Esophagus muscularis mucosa (tissue), 4 donors: Measurements from ENCODE around the gene BSND. TPM values are rescaled to one million over a fixed set of nuclear protein-coding genes. Genes with fewer than 3 reads are reported as not detected.

Source experiments
- DNase-seq: peaks from one replicate; pipeline ENCODE4 v3.0.0-alpha.2; 2017; ENCODE audit errors: extremely low spot score
- H3K27ac ChIP-seq, 4 donors: fragments of 200-600 bp; sonication (generic); replicated peaks in 1 of 4; 1 replicate in 3 of 4; 2 replicates in 1 of 4; pipeline ENCODE4 v1.5.1; 2016 to 2019; ENCODE audit warnings: mild to moderate bottlenecking in 1 of 4
- H3K27me3 ChIP-seq, 4 donors: fragments of 200-600 bp; sonication (generic); one replicate each; pipeline versions ENCODE4 v1.5.1 to v1.6.0; 2016 to 2019
- H3K36me3 ChIP-seq, 4 donors: fragments of 200-600 bp; sonication (generic); one replicate each; pipeline ENCODE4 v1.5.1; 2016 to 2019
- H3K4me1 ChIP-seq, 4 donors: fragments of 200-600 bp; sonication (generic); one replicate each; pipeline ENCODE4 v1.5.1; 2016 to 2019
- H3K4me3 ChIP-seq, 4 donors: fragments of 200-600 bp; sonication (generic); 1 replicate in 2 of 4; 2 replicates in 2 of 4; pipeline ENCODE4 v1.5.1; 2016 to 2019; ENCODE audit warnings: mild to moderate bottlenecking in 4 of 4, moderate library complexity in 1 of 4
- H3K9me3 ChIP-seq, 4 donors: fragments of 200-600 bp; sonication (generic); 1 replicate in 3 of 4; 2 replicates in 1 of 4; pipeline ENCODE4 v1.5.1; 2016 to 2019
- CTCF ChIP-seq, 3 experiments: fragments of 200-600 bp in 2 of 3; fragments of 450-650 bp in 1 of 3; sonication (generic) in 2 of 3; IDR thresholded peaks; one replicate each; pipeline ENCODE4 v1.5.1; 2017 to 2019; ENCODE audit warnings: antibody characterized with exemption in 3 of 3, mild to moderate bottlenecking in 2 of 3, moderate library complexity in 1 of 3
- EP300 ChIP-seq: sonication (generic); formaldehyde crosslinking; IDR thresholded peaks from one replicate; pipeline ENCODE4 v1.6.1; 2017; ENCODE audit warnings: antibody characterized with exemption
- POLR2A ChIP-seq: fragments of 450-650 bp; IDR thresholded peaks from one replicate; pipeline ENCODE4 v1.6.1; 2017; ENCODE audit warnings: antibody characterized with exemption, moderate library complexity, mild to moderate bottlenecking, low read depth
- POLR2AphosphoS5 ChIP-seq, 2 donors: sonication (generic); formaldehyde crosslinking; IDR thresholded peaks; one replicate each; pipeline ENCODE4 v1.6.1; 2017; ENCODE audit warnings: antibody characterized with exemption in 2 of 2
- WGBS: methylation state at CpG from one replicate; pipeline ENCODE4 v1.1.5; 2018; 5-methylcytosine and 5-hydroxymethylcytosine counted together
- intact Hi-C: fragments of 100-400 bp; cut with DNase I; formaldehyde crosslinking; loops from one replicate; pipeline ENCODE4 v1.15.1; 2023
- total RNA-seq, 4 donors: library from RNA; depleted of rRNA; stranded (reverse); fragments of >200 nt; gene quantifications; one replicate each; pipeline versions ENCODE4 v1.1.0 to v1.2.1, GENCODE V29; 2016

BSND gene
- total RNA-seq, 4 donors from 2014 or later = not detected

GRCh38 chr1:54997711-54997986 is 1.1 kb upstream of the BSND start:
- no peaks in the 10 kb centered on the region for H3K9me3 ChIP-seq
- intact Hi-C loops = loop anchor here (2.0 kb wide), 1 partner anchor 47 kb away; no protein-coding TSS in a partner anchor
- H3K4me3 ChIP-seq = no peak overlapping the region
- peaks cover 9 to 11% (median 11%) of the 10 kb centered on the region in 4 donors for H3K4me1 ChIP-seq
- no peak overlapping the region for H3K27ac ChIP-seq
- 84% methylated on average over 6 of the region's 6 CpGs for WGBS
- DNase-seq = no peak
- peaks cover 0 to 64% (median 18%) of the 10 kb centered on the region in 4 donors for H3K27me3 ChIP-seq
- H3K36me3 ChIP-seq = no peaks in the 10 kb centered on the region
- TF ChIP-seq CTCF (IDR thresholded peaks at IDR 0.05) = no peak
- no peak for TF ChIP-seq POLR2A
- TF ChIP-seq EP300 = no peak
- TF ChIP-seq POLR2AphosphoS5 (IDR thresholded peaks at IDR 0.05) = no peak

- intact Hi-C loops = no loop called here
- WGBS = 80% methylated on average over 6 of the region's 6 CpGs
- H3K27ac ChIP-seq = no peak overlapping the region
- H3K27me3 ChIP-seq = peaks cover 0 to 64% (median 18%) of the 10 kb centered on the region in 4 donors
- no peak for DNase-seq
- H3K4me3 ChIP-seq = no peak overlapping the region
- H3K9me3 ChIP-seq = no peaks in the 10 kb centered on the region
- H3K36me3 ChIP-seq = no peaks in the 10 kb centered on the region
- peaks cover 9 to 11% (median 11%) of the 10 kb centered on the region in 4 donors for H3K4me1 ChIP-seq
- TF ChIP-seq CTCF (IDR thresholded peaks at IDR 0.05) (no peak), POLR2AphosphoS5 (IDR thresholded peaks at IDR 0.05) (no peak), POLR2A (no peak), EP300 (no peak)
Measured at GRCh38 chr1:54998100-54998499, 633 bp upstream of the BSND start.

GRCh38 chr1:55000110-55001085 is 1.7 kb downstream of the BSND start:
- Histone ChIP-seq H3K9me3 (no peaks in the 10 kb centered on the region), H3K4me1 (peaks cover 9 to 11% (median 11%) of the 10 kb centered on the region in 4 donors), H3K27me3 (peaks cover 0 to 54% (median 18%) of the 10 kb centered on the region in 4 donors), H3K27ac (no peak overlapping the region), H3K36me3 (no peaks in the 10 kb centered on the region), H3K4me3 (no peak overlapping the region)
- TF ChIP-seq POLR2A (no peak), CTCF (IDR thresholded peaks at IDR 0.05) (no peak), EP300 (no peak), POLR2AphosphoS5 (IDR thresholded peaks at IDR 0.05) (no peak)
- intact Hi-C loops = no loop called here
- no peak for DNase-seq
- WGBS = 70% methylated on average over 7 of the region's 8 CpGs

GRCh38 chr1:55001311-55001710 is 2.6 kb downstream of the BSND start:
- peaks cover 0 to 45% (median 13%) of the 10 kb centered on the region in 4 donors for H3K27me3 ChIP-seq
- intact Hi-C loops = no loop called here
- H3K36me3 ChIP-seq = no peaks in the 10 kb centered on the region
- peaks cover 8 to 9% (median 9%) of the 10 kb centered on the region in 4 donors for H3K4me1 ChIP-seq
- no peak overlapping the region for H3K27ac ChIP-seq
- 83% methylated on average over 4 of the region's 4 CpGs for WGBS
- TF ChIP-seq POLR2A (no peak), EP300 (no peak), POLR2AphosphoS5 (IDR thresholded peaks at IDR 0.05) (no peak), CTCF (IDR thresholded peaks at IDR 0.05) (no peak)
- no peaks in the 10 kb centered on the region for H3K9me3 ChIP-seq
- H3K4me3 ChIP-seq = no peak overlapping the region
- DNase-seq = no peak
